Left lung (tissue), 10 donors: ENCODE measurements around the gene BTBD9. TPM values are rescaled to one million over a fixed set of nuclear protein-coding genes. Genes with fewer than 3 reads are reported as not detected.

Source experiments
- ATAC-seq: fragments of 200-7000 bp; cut with Tn5 transposase; one replicate; pipeline ENCODE4 v1.9.1; 2020; ENCODE audit warnings: moderate library complexity
- DNase-seq, 4 donors: peaks; one replicate each; pipeline ENCODE4 v3.0.0-alpha.2; 2013 to 2020
- H3K27ac ChIP-seq, 2 donors: fragments of 200-600 bp; sonication (generic) in 1 of 2; one replicate each; pipeline versions ENCODE4 v1.5.0 to v1.8.0; 2020 to 2021
- H3K27me3 ChIP-seq, 2 donors: fragments of 200-600 bp; sonication (generic) in 1 of 2; one replicate each; pipeline versions ENCODE4 v1.5.0 to v1.8.0; 2020 to 2021
- H3K36me3 ChIP-seq, 2 donors: fragments of 200-600 bp; sonication (generic) in 1 of 2; one replicate each; pipeline versions ENCODE4 v1.5.0 to v1.8.0; 2020 to 2021
- H3K4me1 ChIP-seq, 2 donors: fragments of 200-600 bp; one replicate each; pipeline ENCODE4 v1.8.0; 2021
- H3K4me3 ChIP-seq, 2 donors: fragments of 200-600 bp; sonication (generic) in 1 of 2; one replicate each; pipeline versions ENCODE4 v1.5.0 to v1.8.0; 2020 to 2021; ENCODE audit warnings: mild to moderate bottlenecking in 1 of 2
- H3K9me3 ChIP-seq, 2 donors: fragments of 200-600 bp; sonication (generic) in 1 of 2; one replicate each; pipeline versions ENCODE4 v1.5.0 to v1.8.0; 2020 to 2021
- intact Hi-C, 2 donors: fragments of 100-400 bp; cut with DNase I; formaldehyde crosslinking; loops; one replicate each; pipeline versions ENCODE4 v1.11.2 to v1.14.2; 2022
- polyA plus RNA-seq, 6 donors: library from polyadenylated mRNA; unstranded; fragments of 120-200 nt; gene quantifications; one replicate each; pipeline ENCODE4 v1.2.1, GENCODE V29; 2013; ENCODE audit not compliant: insufficient read length in 6 of 6
- total RNA-seq, 2 donors: library from RNA; stranded (reverse); fragmentation: NEBNext Ultra II Directional; extraction: Animal tissue kit (Norgen Biotek cat#: 25700); gene quantifications; one replicate each; pipeline ENCODE4 v1.2.1, GENCODE V29; 2021
- TF ChIP-seq, protein P1 (sequence below), 2 donors: fragments of 200-600 bp; sonication (generic) in 1 of 2; IDR thresholded peaks; one replicate each; pipeline versions ENCODE4 v1.5.0 to v1.8.0; 2021; ENCODE audit warnings: antibody characterized with exemption in 2 of 2
- donor health status: DM: no; HTN: yes; CAD: no.
- donor health status: DM: no; HTN: no; CAD: no.

BTBD9 gene
- total and polyA plus RNA-seq, 8 donors: 14.2 to 44.0 (median 16.0) TPM

DNA sequence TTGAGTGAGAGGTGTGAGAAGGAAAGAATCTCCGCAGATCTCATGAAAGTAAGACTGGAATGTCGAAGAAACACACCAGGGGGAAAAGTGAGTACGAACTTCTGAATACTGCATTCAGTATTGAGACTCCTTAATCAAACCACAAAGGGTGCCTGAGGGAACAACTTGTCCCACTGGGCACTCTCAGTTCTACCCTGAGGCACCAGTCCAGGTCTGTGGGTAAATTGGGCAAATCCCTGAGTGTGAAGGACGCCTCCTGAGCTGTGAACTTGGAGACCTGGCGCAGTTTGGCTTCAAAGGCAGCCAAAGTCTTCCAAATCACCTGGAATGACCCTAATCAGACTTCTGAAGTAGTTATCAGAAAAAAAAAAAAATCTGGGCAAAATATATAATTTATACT is 329.7 kb downstream of the BTBD9 start:
- TF ChIP-seq, protein P1, sequence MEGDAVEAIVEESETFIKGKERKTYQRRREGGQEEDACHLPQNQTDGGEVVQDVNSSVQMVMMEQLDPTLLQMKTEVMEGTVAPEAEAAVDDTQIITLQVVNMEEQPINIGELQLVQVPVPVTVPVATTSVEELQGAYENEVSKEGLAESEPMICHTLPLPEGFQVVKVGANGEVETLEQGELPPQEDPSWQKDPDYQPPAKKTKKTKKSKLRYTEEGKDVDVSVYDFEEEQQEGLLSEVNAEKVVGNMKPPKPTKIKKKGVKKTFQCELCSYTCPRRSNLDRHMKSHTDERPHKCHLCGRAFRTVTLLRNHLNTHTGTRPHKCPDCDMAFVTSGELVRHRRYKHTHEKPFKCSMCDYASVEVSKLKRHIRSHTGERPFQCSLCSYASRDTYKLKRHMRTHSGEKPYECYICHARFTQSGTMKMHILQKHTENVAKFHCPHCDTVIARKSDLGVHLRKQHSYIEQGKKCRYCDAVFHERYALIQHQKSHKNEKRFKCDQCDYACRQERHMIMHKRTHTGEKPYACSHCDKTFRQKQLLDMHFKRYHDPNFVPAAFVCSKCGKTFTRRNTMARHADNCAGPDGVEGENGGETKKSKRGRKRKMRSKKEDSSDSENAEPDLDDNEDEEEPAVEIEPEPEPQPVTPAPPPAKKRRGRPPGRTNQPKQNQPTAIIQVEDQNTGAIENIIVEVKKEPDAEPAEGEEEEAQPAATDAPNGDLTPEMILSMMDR (IDR thresholded peaks at IDR 0.05): no peak
- no peaks in the 10 kb centered on the region for H3K27me3 ChIP-seq
- no peak for DNase-seq
- no peak overlapping the region for H3K4me3 ChIP-seq
- ATAC-seq: peak; percentile 69
- H3K9me3 ChIP-seq: no peaks in the 10 kb centered on the region
- H3K27ac ChIP-seq: no peak overlapping the region
- intact Hi-C loops: no loop called here
- no peaks in the 10 kb centered on the region for H3K36me3 ChIP-seq
- H3K4me1 ChIP-seq: peaks cover 0 to 15% of the 10 kb centered on the region in 2 donors

DNA sequence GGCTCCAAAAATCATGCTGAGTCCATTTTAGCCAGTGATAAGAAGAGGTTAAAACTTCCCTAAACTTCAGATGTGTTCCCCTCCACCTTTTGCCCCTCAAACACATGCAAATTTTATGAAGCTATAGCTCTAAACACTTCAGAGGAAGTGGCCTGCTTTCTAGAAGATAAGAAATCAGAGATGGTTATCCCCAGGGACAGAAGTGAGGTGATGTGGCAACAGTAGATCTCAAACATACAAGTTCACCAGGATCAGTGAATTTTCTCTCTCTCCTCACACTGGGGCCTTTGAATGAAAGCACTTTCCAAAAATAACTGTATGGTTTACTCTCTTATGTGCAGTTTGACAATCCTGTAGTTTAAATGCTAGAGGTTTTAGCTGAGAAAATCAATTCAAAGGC is 332.0 kb downstream of the BTBD9 start:
- ATAC-seq (no peak), DNase-seq (no peak)
- TF ChIP-seq, protein P1 (IDR thresholded peaks at IDR 0.05): no peak
- Histone ChIP-seq H3K27me3 (no peaks in the 10 kb centered on the region), H3K27ac (no peak overlapping the region), H3K4me1 (peaks cover 0 to 15% of the 10 kb centered on the region in 2 donors), H3K36me3 (no peaks in the 10 kb centered on the region), H3K9me3 (no peaks in the 10 kb centered on the region), H3K4me3 (no peak overlapping the region)
- intact Hi-C loops: no loop called here

DNA sequence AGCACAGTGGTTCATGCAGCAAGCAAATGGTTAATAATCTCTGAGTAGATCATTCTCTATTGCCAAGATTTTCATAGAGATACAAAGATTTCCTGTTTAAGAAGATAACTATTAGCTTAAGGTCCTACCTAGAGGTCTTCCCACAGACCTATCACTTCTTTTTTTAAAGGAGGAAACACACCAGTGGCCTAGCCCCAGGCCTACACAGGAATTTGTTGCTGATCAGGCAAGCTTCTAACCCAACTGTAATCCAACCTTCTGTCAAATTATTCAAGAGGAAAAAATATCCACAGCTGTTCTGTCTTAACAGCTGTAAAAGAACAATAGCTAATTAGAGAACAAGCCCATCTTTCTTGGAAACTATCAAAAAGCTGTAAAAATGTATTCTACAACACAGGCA is 332.8 kb downstream of the BTBD9 start:
- no peak for ATAC-seq
- Histone ChIP-seq H3K36me3 (no peaks in the 10 kb centered on the region), H3K27me3 (no peaks in the 10 kb centered on the region), H3K9me3 (no peaks in the 10 kb centered on the region), H3K4me1 (peaks cover 0 to 15% of the 10 kb centered on the region in 2 donors), H3K4me3 (no peak overlapping the region), H3K27ac (no peak overlapping the region)
- intact Hi-C loops: no loop called here
- DNase-seq: no peak
- TF ChIP-seq, protein P1 (IDR thresholded peaks at IDR 0.05): no peak

DNA sequence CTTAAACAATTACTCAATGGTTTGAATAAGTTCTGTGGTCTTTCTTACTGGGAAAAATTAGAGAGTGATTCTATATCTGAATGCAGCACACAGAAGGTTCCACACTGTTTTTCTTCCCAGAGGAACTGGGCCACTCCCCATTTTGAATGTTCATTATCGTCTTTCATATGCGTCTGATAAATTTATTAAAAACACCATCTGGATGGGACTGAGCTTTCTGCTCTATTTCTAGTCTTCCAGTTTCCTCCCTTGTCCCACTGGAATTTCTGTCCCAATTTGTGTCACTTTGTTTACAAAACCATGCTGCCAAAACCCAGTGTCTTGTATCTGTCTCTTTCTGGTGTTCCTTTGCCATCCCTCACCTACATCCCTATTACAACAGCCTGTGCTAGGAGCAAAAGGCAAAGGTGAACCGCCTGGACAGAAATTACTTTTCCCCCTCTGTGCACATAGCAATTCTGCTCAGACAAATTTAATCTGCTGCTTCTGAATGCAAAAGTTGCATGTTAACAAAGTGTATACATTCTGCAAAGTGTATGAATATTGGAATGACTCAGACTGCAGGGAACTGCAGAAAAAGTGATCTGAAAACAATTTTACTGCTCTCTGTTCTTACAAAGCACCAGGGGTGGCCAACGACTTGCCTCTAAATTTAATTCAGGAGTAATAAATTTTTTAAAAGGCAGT is 333.6 kb downstream of the BTBD9 start:
- intact Hi-C loops: no loop called here
- Histone ChIP-seq H3K27ac (no peak overlapping the region), H3K27me3 (no peaks in the 10 kb centered on the region), H3K4me3 (no peak overlapping the region), H3K9me3 (no peaks in the 10 kb centered on the region), H3K36me3 (no peaks in the 10 kb centered on the region), H3K4me1 (peaks cover 0 to 15% of the 10 kb centered on the region in 2 donors)
- ATAC-seq: no peak
- TF ChIP-seq, protein P1 (IDR thresholded peaks at IDR 0.05): no peak
- DNase-seq: no peak

DNA sequence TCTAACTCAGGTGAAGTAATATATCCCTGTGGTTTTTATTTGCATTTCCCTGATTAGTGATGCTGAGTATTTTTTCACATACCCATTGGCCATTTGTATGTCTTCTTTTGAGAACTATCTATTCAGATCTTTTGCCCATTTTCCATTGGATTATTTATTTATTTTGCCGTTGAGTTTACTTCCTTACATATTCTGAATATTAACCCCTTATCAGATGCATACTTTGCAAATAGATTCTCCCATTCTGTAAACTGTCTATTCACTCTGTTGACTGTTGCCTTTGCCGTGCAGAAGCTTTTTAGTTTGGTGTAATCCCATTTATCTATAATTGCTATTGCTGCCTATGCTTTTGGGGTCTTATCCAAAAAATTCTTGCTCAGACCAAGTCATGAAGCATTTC is 336.9 kb downstream of the BTBD9 start:
- no peak overlapping the region for H3K4me3 ChIP-seq
- H3K9me3 ChIP-seq: no peaks in the 10 kb centered on the region
- DNase-seq (no peak), ATAC-seq (no peak)
- intact Hi-C loops: no loop called here
- H3K27me3 ChIP-seq: no peaks in the 10 kb centered on the region
- no peak overlapping the region for H3K27ac ChIP-seq
- peaks cover 0 to 8% of the 10 kb centered on the region in 2 donors for H3K4me1 ChIP-seq
- TF ChIP-seq, protein P1 (IDR thresholded peaks at IDR 0.05): no peak
- no peaks in the 10 kb centered on the region for H3K36me3 ChIP-seq
